Thyroid gland (tissue), 4 donors: Measurements from ENCODE around the gene APOC1. TPM values are rescaled to one million over a fixed set of nuclear protein-coding genes. Genes with fewer than 3 reads are reported as not detected.
"Not testable (repeated sequence)": the region's sequence is repeated elsewhere in the genome, so short reads cannot be mapped to it uniquely, and the experiment has no call there.

Experiments
- DNase-seq, 2 donors: peaks; one replicate each; pipeline ENCODE4 v3.0.0-alpha.2; 2019
- H3K27ac ChIP-seq, 3 donors: fragments of 200-600 bp; sonication (generic); 1 replicate in 2 of 3; 2 replicates in 1 of 3; pipeline ENCODE4 v1.5.1; 2016 to 2019; ENCODE audit warnings: mild to moderate bottlenecking in 1 of 3, moderate library complexity in 1 of 3
- H3K27me3 ChIP-seq: fragments of 200-600 bp; sonication (generic); one replicate; pipeline ENCODE4 v1.5.1; 2019
- H3K36me3 ChIP-seq, 2 donors: fragments of 200-600 bp; sonication (generic); one replicate each; pipeline ENCODE4 v1.5.1; 2016 to 2019
- H3K4me1 ChIP-seq, 2 donors: fragments of 200-600 bp; sonication (generic); one replicate each; pipeline ENCODE4 v1.5.1; 2017 to 2019
- H3K4me3 ChIP-seq, 3 donors: fragments of 200-600 bp; sonication (generic); replicated peaks in 1 of 3; 1 replicate in 2 of 3; 2 replicates in 1 of 3; pipeline ENCODE4 v1.5.1; 2016; ENCODE audit warnings: mild to moderate bottlenecking in 1 of 3
- H3K9me3 ChIP-seq: fragments of 200-600 bp; sonication (generic); one replicate; pipeline ENCODE4 v1.5.1; 2017
- POLR2A ChIP-seq, 2 donors: fragments of 450-650 bp; IDR thresholded peaks; one replicate each; pipeline ENCODE4 v1.6.1; 2017; ENCODE audit warnings: antibody characterized with exemption in 2 of 2, mild to moderate bottlenecking in 2 of 2, moderate library complexity in 1 of 2
- WGBS, 2 donors: methylation state at CpG; one replicate each; pipeline ENCODE4 v1.1.5; 2017; 5-methylcytosine and 5-hydroxymethylcytosine counted together
- intact Hi-C: fragments of 100-400 bp; cut with DNase I; formaldehyde crosslinking; loops from one replicate; pipeline ENCODE4 v1.15.1; 2023
- total RNA-seq, 4 donors: library from RNA; depleted of rRNA; stranded (reverse); fragments of >200 nt; gene quantifications; one replicate each; pipeline ENCODE4 v1.2.3, GENCODE V29; 2016
- TF ChIP-seq, protein P1 (sequence below), 6 experiments: fragments of 200-600 bp in 3 of 6; fragments of 450-650 bp in 3 of 6; sonication (generic) in 3 of 6; IDR thresholded peaks; one replicate each; pipeline ENCODE4 v1.5.1; 2016 to 2019; ENCODE audit warnings: antibody characterized with exemption in 6 of 6, mild to moderate bottlenecking in 2 of 6, inconsistent platforms in 1 of 6, moderate library complexity in 1 of 6

The APOC1 gene
- 100 to 1,000 TPM in 1 of 4 donors, 10 to 100 TPM in 2, 1 to 10 TPM in 1; 4.1 to 113 (median 45.6) TPM for total RNA-seq

DNA sequence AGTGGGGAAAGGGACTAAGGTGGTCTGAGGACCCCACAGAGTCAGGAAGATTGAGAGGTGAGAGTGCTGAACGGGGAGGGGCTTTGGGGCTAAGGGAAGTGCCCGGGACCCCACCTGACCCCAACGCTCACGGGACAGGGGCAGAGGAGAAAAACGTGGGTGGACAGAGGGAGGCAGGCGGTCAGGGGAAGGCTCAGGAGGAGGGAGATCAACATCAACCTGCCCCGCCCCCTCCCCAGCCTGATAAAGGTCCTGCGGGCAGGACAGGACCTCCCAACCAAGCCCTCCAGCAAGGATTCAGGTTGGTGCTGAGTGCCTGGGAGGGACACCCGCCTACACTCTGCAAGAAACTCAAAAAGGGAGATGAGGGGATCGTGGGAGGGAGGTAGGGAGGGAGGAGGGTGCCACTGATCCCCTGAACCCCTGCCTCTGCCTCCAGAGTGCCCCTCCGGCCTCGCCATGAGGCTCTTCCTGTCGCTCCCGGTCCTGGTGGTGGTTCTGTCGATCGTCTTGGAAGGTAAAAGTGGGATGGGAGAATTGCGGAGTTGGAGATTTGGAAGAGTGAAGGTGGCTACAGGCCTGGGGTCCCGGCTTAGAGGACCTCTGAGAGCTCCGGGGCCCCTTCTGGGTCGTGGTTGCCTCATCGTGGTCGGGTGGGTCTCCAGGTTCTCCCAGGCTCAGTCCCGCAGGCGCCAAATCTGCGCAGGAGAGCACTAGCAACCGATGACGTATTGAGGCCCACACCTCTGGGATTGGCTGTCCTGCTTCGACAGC is at the start of gene APOC1:
APOC1 (plus strand) TSS at position 176 of the 774 bp plus-strand sequence; CDS start at position 460, 284 bp downstream.
- peaks cover 0 to 16% of the 10 kb centered on the region in 2 donors for H3K4me1 ChIP-seq
- H3K36me3 ChIP-seq, intact Hi-C loops, H3K27me3 ChIP-seq, H3K9me3 ChIP-seq: not testable (repeated sequence)
- peak; percentile 79 to 83 for DNase-seq
- 9% methylated on average over 23 to 28 of the region's 28 CpGs for WGBS, 2 donors
- H3K4me3 ChIP-seq = peak within 1 kb of the TSS in 1 of 3 donors; percentile 19
- peak within 1 kb of the TSS in 2 of 3 donors; percentile 15 to 25 for H3K27ac ChIP-seq

DNA sequence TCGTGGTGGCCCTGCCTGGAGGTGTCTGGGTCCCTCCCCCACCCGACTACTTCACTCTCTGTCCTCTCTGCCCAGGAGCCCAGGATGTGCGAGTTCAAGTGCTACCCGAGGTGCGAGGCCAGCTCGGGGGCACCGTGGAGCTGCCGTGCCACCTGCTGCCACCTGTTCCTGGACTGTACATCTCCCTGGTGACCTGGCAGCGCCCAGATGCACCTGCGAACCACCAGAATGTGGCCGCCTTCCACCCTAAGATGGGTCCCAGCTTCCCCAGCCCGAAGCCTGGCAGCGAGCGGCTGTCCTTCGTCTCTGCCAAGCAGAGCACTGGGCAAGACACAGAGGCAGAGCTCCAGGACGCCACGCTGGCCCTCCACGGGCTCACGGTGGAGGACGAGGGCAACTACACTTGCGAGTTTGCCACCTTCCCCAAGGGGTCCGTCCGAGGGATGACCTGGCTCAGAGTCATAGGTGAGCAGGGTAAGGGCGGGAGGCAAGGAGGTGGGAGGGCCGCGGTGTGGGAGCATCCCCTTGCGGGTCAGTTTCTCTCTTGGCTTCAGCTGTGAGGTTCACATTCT is 49.1 kb upstream of the APOC1 start:
- Histone ChIP-seq H3K4me3 (no peak overlapping the region), H3K27ac (no peak overlapping the region), H3K27me3 (no peaks in the 10 kb centered on the region), H3K4me1 (no peaks in the 10 kb centered on the region), H3K9me3 (no peaks in the 10 kb centered on the region), H3K36me3 (peaks cover 7 to 9% of the 10 kb centered on the region in 2 donors)
- WGBS, 2 donors = 92% methylated on average over 15 to 19 of the region's 27 CpGs
- TF ChIP-seq POLR2A (IDR thresholded peaks at IDR 0.05) = no peak
- TF ChIP-seq, protein P1, sequence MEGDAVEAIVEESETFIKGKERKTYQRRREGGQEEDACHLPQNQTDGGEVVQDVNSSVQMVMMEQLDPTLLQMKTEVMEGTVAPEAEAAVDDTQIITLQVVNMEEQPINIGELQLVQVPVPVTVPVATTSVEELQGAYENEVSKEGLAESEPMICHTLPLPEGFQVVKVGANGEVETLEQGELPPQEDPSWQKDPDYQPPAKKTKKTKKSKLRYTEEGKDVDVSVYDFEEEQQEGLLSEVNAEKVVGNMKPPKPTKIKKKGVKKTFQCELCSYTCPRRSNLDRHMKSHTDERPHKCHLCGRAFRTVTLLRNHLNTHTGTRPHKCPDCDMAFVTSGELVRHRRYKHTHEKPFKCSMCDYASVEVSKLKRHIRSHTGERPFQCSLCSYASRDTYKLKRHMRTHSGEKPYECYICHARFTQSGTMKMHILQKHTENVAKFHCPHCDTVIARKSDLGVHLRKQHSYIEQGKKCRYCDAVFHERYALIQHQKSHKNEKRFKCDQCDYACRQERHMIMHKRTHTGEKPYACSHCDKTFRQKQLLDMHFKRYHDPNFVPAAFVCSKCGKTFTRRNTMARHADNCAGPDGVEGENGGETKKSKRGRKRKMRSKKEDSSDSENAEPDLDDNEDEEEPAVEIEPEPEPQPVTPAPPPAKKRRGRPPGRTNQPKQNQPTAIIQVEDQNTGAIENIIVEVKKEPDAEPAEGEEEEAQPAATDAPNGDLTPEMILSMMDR (IDR thresholded peaks at IDR 0.05) = no peak
- intact Hi-C loops = no loop called here
- no peak for DNase-seq

DNA sequence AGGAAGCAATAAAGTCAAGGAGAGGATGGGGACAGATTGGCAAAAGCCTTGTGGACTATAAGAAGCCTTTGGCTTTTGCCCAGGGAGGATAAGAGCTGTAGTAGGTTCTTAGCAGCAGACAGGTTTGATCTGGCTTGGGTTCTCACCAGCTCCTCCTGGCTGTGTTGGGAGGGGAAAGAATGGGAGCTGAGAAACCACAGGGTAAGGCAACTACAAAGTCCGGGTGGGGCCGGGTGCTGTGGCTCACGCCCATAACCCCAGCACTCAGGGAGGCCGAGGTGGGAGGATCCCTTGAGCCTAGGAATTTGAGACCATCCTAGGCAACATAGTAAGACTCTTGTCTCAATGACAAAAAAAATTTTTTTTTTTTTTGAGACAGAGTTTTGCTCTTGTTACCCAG is 47.7 kb upstream of the APOC1 start:
- intact Hi-C loops = no loop called here
- no peak for TF ChIP-seq POLR2A (IDR thresholded peaks at IDR 0.05)
- TF ChIP-seq, protein P1 (IDR thresholded peaks at IDR 0.05) = no peak
- Histone ChIP-seq H3K27me3 (no peaks in the 10 kb centered on the region), H3K27ac (no peak overlapping the region), H3K4me3 (no peak overlapping the region), H3K4me1 (no peaks in the 10 kb centered on the region), H3K36me3 (peaks cover 7 to 10% of the 10 kb centered on the region in 2 donors), H3K9me3 (no peaks in the 10 kb centered on the region)
- WGBS, 2 donors = 87 to 90% methylated on average over 4 of the region's 4 CpGs
- DNase-seq = no peak

DNA sequence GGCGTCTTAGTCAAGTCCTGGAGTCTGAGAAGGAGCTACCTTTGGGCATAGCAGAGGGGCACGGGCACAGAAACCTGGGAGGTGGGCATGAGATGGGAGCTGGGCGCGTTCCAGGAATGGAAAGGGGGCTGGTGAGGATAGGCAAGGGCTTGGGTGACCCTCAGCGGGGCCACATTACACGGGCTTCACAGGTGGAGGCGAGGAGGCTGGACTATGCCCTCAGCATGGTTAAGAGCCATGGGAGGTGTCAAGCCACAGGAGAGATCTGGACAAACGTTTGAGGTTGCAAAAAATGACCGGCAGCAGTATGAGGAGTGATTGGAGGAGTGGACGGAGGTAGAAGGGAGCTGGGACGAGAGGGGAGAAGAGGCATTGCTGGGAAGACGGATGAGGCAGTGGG is 46.8 kb upstream of the APOC1 start:
- no peak overlapping the region for H3K27ac ChIP-seq
- DNase-seq = no peak
- intact Hi-C loops = no loop called here
- 86 to 93% methylated on average over 12 of the region's 12 CpGs for WGBS, 2 donors
- peaks cover 11 to 19% of the 10 kb centered on the region in 2 donors for H3K36me3 ChIP-seq
- no peaks in the 10 kb centered on the region for H3K27me3 ChIP-seq
- TF ChIP-seq, protein P1 (IDR thresholded peaks at IDR 0.05) = no peak
- TF ChIP-seq POLR2A (IDR thresholded peaks at IDR 0.05) = no peak
- no peaks in the 10 kb centered on the region for H3K9me3 ChIP-seq
- no peaks in the 10 kb centered on the region for H3K4me1 ChIP-seq
- no peak overlapping the region for H3K4me3 ChIP-seq

DNA sequence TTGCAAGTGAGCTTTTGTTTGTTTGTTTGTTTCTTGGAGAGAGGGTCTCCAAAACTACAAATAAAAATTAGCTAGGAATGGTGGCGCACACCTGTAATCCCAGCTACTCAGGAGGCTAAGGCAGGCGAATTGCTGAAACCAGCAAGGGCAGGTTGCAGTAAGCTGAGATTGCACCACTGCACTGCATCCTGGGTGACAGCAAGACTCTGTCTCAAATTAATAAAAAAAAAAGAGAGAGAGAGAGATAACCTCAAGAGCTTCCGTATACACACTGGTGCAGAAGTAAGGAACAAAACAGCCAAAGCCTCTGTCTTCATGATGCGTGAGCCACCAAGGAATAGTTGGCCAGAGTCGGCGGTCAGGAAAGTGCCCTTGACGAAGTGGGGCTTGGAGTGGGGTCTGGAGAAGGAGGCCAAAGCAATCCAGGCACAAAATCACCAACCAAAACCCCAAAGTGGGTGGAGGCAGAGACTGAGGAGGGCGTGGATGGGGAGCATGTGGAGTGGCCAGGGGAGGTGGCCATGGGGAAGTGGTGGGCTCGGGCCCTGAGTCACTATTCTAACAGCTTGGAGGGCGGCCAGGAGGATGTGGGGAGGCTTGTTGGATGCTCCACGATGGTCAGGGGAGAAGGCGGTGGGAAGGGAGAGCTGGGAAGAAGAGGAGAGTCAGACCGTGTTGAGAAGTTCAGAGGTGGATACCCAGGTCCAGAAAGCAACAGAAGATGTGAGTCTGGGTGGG is 44.5 kb upstream of the APOC1 start:
- TF ChIP-seq, protein P1 (IDR thresholded peaks at IDR 0.05) = no peak
- no peak for TF ChIP-seq POLR2A (IDR thresholded peaks at IDR 0.05)
- Histone ChIP-seq H3K27me3 (no peaks in the 10 kb centered on the region), H3K36me3 (peaks cover 25 to 39% of the 10 kb centered on the region in 2 donors), H3K9me3 (no peaks in the 10 kb centered on the region), H3K27ac (peak overlapping the region in 1 of 3 donors; percentile 41), H3K4me3 (no peak overlapping the region), H3K4me1 (no peaks in the 10 kb centered on the region)
- 78 to 81% methylated on average over 13 of the region's 13 CpGs for WGBS, 2 donors
- intact Hi-C loops = no loop called here
- DNase-seq = no peak
